ENCODE data around the gene SDHC.

SDHC gene

DNA sequence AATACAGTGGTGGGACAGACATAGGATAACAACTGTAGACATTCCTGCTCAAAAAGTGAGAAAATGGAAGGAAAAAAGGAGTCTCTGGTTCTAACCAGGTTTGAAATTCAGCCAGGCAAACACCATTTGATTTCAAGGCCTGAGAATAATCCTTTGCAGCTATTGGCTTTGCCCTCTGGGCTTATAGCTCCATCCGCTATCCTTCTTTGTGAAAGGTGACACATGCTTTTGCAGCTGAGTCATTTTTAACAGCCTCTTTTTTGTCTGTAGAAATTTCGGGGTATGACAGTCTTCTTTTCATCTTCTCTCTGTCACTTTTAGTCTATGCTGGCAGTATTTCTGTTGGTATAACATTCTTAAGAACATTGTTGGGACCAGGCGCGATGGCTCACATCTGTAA, 16.2 kb downstream of the SDHC start:
- Histone ChIP-seq H2AFZ (ENCODE audit: low read depth, low read length, severe bottlenecking) (no peak overlapping the region), H3K9me3 (ENCODE audit: insufficient read depth, low read length) (no peaks in the 10 kb centered on the region), H3K9me2 (replicated peaks; ENCODE audit: insufficient read depth, low read length) (no peaks in the 10 kb centered on the region), H3K27ac (ENCODE audit: low read depth, low read length) (no peak overlapping the region), H4K20me1 (ENCODE audit: low read depth, low read length) (no peaks in the 10 kb centered on the region), H3K27me3 (ENCODE audit: low read length) (no peaks in the 10 kb centered on the region), H3K4me2 (ENCODE audit: low read depth, low read length, poor library complexity, severe bottlenecking) (no peak overlapping the region), H3F3A (ENCODE audit: insufficient read depth) (no peaks in the 10 kb centered on the region), H3K4me3 (ENCODE audit: insufficient read depth, low read length, poor library complexity, severe bottlenecking) (no peak overlapping the region), H3K36me3 (ENCODE audit: low read length) (peaks cover 2% of the 10 kb centered on the region; the same call in 1 of the 2 replicates), H3K79me2 (ENCODE audit: insufficient read depth, low read length) (no peaks in the 10 kb centered on the region), H3K9ac (ENCODE audit: low read length) (no peak overlapping the region)
- TF ChIP-seq, protein P1, sequence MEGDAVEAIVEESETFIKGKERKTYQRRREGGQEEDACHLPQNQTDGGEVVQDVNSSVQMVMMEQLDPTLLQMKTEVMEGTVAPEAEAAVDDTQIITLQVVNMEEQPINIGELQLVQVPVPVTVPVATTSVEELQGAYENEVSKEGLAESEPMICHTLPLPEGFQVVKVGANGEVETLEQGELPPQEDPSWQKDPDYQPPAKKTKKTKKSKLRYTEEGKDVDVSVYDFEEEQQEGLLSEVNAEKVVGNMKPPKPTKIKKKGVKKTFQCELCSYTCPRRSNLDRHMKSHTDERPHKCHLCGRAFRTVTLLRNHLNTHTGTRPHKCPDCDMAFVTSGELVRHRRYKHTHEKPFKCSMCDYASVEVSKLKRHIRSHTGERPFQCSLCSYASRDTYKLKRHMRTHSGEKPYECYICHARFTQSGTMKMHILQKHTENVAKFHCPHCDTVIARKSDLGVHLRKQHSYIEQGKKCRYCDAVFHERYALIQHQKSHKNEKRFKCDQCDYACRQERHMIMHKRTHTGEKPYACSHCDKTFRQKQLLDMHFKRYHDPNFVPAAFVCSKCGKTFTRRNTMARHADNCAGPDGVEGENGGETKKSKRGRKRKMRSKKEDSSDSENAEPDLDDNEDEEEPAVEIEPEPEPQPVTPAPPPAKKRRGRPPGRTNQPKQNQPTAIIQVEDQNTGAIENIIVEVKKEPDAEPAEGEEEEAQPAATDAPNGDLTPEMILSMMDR (IDR thresholded peaks at IDR 0.05; ENCODE audit: insufficient read depth, low read length, poor library complexity, severe bottlenecking): no peak
- no peak for TF ChIP-seq EZH2phosphoT487 (conservative IDR thresholded peaks at IDR 0.05; ENCODE audit: low read length)

DNA sequence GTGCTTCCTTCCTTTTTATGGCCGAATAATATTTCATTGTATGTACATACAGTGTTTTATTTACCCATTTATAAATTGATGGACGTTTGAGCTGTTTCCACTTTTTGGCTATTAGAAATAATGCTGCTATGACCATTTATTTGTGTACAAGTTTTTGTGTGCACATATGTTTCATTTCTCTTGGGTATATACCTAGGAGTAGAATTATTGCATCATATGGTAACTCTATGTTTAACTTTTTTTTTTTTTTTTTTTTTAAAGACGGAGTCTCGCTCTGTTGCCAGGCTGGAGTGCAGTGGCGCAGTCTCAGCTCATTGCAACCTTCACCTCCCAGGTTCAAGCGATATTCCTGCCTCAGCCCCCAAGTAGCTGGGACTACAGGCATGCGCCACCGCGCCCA, 19.0 kb downstream of the SDHC start:
- TF ChIP-seq, protein P1 (IDR thresholded peaks at IDR 0.05; ENCODE audit: insufficient read depth, low read length, poor library complexity, severe bottlenecking): no peak
- no peak for TF ChIP-seq EZH2phosphoT487 (conservative IDR thresholded peaks at IDR 0.05; ENCODE audit: low read length)
- Histone ChIP-seq H3K27ac (ENCODE audit: low read depth, low read length) (no peak overlapping the region), H3K4me3 (ENCODE audit: insufficient read depth, low read length, poor library complexity, severe bottlenecking) (no peak overlapping the region), H3K9ac (ENCODE audit: low read length) (no peak overlapping the region), H3K27me3 (ENCODE audit: low read length) (no peaks in the 10 kb centered on the region), H3K36me3 (ENCODE audit: low read length) (0 out of 2 replicates have a peak, but pooled peaks cover 2% of the 10 kb centered on the region), H2AFZ (ENCODE audit: low read depth, low read length, severe bottlenecking) (no peak overlapping the region), H4K20me1 (ENCODE audit: low read depth, low read length) (no peaks in the 10 kb centered on the region), H3K4me2 (ENCODE audit: low read depth, low read length, poor library complexity, severe bottlenecking) (no peak overlapping the region), H3K79me2 (ENCODE audit: insufficient read depth, low read length) (no peaks in the 10 kb centered on the region), H3F3A (ENCODE audit: insufficient read depth) (no peaks in the 10 kb centered on the region), H3K9me3 (ENCODE audit: insufficient read depth, low read length) (no peaks in the 10 kb centered on the region), H3K9me2 (replicated peaks; ENCODE audit: insufficient read depth, low read length) (no peaks in the 10 kb centered on the region)

DNA sequence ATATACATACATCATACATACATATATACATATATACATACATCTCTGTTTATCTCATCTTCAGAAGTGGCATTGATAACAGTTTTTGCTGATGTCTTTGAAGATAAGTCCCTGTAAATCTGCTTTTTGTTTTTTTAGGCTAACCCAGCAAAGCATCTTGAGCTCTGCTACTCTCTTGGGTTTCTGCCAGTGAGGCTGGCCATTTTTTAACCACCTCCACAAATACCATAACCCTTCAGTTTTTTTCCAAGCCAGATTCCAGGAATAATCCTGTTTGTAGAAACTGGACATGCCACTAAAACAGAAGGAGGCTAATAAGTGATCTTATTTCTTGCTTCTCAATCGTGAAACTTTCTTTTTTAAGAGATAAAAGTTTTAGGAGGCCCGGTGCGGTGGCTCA, 21.6 kb downstream of the SDHC start:
- no peaks in the 10 kb centered on the region for H3K9me2 ChIP-seq (replicated peaks; ENCODE audit: insufficient read depth, low read length)
- no peaks in the 10 kb centered on the region for H3K27me3 ChIP-seq (ENCODE audit: low read length)
- H3F3A ChIP-seq (ENCODE audit: insufficient read depth): no peaks in the 10 kb centered on the region
- H3K9me3 ChIP-seq (ENCODE audit: insufficient read depth, low read length): no peaks in the 10 kb centered on the region
- no peak for TF ChIP-seq EZH2phosphoT487 (conservative IDR thresholded peaks at IDR 0.05; ENCODE audit: low read length)
- H3K4me2 ChIP-seq (ENCODE audit: low read depth, low read length, poor library complexity, severe bottlenecking): no peak overlapping the region
- no peak overlapping the region for H3K9ac ChIP-seq (ENCODE audit: low read length)
- no peaks in the 10 kb centered on the region for H4K20me1 ChIP-seq (ENCODE audit: low read depth, low read length)
- no peaks in the 10 kb centered on the region for H3K79me2 ChIP-seq (ENCODE audit: insufficient read depth, low read length)
- no peak overlapping the region for H3K4me3 ChIP-seq (ENCODE audit: insufficient read depth, low read length, poor library complexity, severe bottlenecking)
- no peaks in the 10 kb centered on the region for H3K36me3 ChIP-seq (ENCODE audit: low read length)
- no peak overlapping the region for H3K27ac ChIP-seq (ENCODE audit: low read depth, low read length)
- no peak overlapping the region for H2AFZ ChIP-seq (ENCODE audit: low read depth, low read length, severe bottlenecking)

DNA sequence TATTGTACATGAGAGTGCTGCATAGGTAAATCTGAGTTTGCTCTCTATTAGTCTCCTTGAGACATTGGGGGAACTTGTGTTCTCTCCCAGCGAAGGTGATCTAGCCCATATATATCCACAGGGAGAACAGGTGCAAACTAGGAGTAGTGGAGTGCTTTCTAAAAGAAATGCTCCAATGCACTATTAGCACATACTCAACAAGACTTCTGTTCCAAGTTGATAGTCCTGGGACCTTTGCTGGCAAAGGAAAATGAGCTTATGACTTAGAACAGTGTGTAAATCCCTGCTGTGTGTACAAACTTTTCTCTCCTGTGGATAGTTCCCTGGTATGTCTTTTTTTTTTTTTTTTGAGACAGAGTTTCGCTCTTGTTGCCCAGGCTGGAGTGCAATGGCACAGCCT, 28.0 kb downstream of the SDHC start:
- Histone ChIP-seq H3K36me3 (ENCODE audit: low read length) (no peaks in the 10 kb centered on the region; the same call in 1 of the 2 replicates), H2AFZ (ENCODE audit: low read depth, low read length, severe bottlenecking) (no peak overlapping the region), H4K20me1 (ENCODE audit: low read depth, low read length) (no peaks in the 10 kb centered on the region), H3K9me2 (replicated peaks; ENCODE audit: insufficient read depth, low read length) (no peaks in the 10 kb centered on the region), H3F3A (ENCODE audit: insufficient read depth) (no peaks in the 10 kb centered on the region), H3K9me3 (ENCODE audit: insufficient read depth, low read length) (no peaks in the 10 kb centered on the region), H3K4me2 (ENCODE audit: low read depth, low read length, poor library complexity, severe bottlenecking) (no peak overlapping the region), H3K27ac (ENCODE audit: low read depth, low read length) (no peak overlapping the region), H3K9ac (ENCODE audit: low read length) (no peak overlapping the region), H3K79me2 (ENCODE audit: insufficient read depth, low read length) (no peaks in the 10 kb centered on the region), H3K27me3 (ENCODE audit: low read length) (no peaks in the 10 kb centered on the region), H3K4me3 (ENCODE audit: insufficient read depth, low read length, poor library complexity, severe bottlenecking) (no peak overlapping the region)
- TF ChIP-seq EZH2phosphoT487 (conservative IDR thresholded peaks at IDR 0.05; ENCODE audit: low read length): no peak
- TF ChIP-seq, protein P1 (IDR thresholded peaks at IDR 0.05; ENCODE audit: insufficient read depth, low read length, poor library complexity, severe bottlenecking): no peak

Measured in SU-DHL-6 (cell line).